ENCODE measurements around the gene NKX6-2. TPM values are rescaled to one million over a fixed set of nuclear protein-coding genes. Genes with fewer than 3 reads are reported as not detected.

The NKX6-2 gene
- total and polyA plus RNA-seq, 4 donors: 0.06 to 0.11 TPM; not detected in 2

DNA sequence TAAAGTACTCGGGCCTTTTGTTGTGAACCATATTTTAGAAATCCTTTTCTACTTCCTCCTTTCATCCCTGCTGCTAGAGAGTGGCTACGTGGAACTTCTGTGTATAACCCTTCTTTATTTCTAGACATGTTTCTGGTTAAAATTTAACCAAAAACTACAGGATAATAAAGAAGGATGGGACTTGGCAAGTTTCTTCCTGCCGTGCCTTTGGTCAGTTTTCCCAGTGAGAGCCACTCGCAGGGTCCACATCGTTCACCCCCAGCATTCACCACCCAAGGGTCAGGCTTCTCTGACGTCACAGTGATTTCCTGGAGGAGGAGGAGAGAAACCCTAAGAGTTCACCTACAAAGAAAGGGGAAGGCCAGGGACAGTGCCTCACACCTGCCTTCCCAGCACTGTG is 45.4 kb downstream of the NKX6-2 start:
- peaks cover 0 to 17% (median 1%) of the 10 kb centered on the region in 4 donors for H3K36me3 ChIP-seq (ENCODE audit: control insufficient read depth in 4 of 4, insufficient read depth in 4 of 4, low read length in 4 of 4)
- H3K9ac ChIP-seq (ENCODE audit: insufficient read depth in 1 of 2, low read length in 2 of 2): no peak overlapping the region
- H3K4me1 ChIP-seq (ENCODE audit: control insufficient read depth in 5 of 5, insufficient read depth in 5 of 5, low read length in 5 of 5): no peaks in the 10 kb centered on the region
- DNase-seq (no peak), ATAC-seq (ENCODE audit: insufficient read depth, low FRiP score) (no peak)
- no peak overlapping the region for H3K4me3 ChIP-seq
- H3K27ac ChIP-seq (ENCODE audit: low read depth in 1 of 2, low read length in 1 of 2): no peak overlapping the region
- H3K9me3 ChIP-seq (ENCODE audit: control insufficient read depth in 4 of 4, insufficient read depth in 3 of 4, low read length in 3 of 4): no peaks in the 10 kb centered on the region
- TF ChIP-seq CTCF (IDR thresholded peaks at IDR 0.05; ENCODE audit: control extremely low read depth, extremely low read depth): no peak
- H3K27me3 ChIP-seq (ENCODE audit: control insufficient read depth in 3 of 3, insufficient read depth in 3 of 3, low read length in 2 of 3): no peaks in the 10 kb centered on the region
- 79 to 82% methylated on average over 6 of the region's 6 CpGs for WGBS, 2 donors

DNA sequence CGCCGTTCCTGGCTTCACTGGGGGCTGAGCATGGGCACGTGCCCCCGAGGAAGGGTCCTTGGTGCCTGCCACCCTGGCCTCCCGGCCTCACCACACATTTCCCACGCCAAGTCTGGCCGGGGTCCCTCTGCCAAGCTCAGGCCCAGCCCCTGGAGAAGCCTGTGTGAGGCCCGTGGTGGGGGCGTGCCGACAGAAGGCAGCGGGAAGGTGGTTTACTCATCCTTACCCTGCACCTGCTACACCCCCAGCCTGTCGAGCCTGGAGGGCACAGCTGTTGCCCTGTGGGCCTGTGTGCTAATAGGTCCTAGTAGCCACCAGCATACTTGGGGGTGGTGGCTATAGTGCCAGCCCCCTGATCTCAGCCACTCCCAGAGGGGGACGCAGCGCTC is 46.7 kb downstream of the NKX6-2 start:
- Histone ChIP-seq H3K27me3 (ENCODE audit: control insufficient read depth in 3 of 3, insufficient read depth in 3 of 3, low read length in 2 of 3) (no peaks in the 10 kb centered on the region), H3K9me3 (ENCODE audit: control insufficient read depth in 4 of 4, insufficient read depth in 3 of 4, low read length in 3 of 4) (no peaks in the 10 kb centered on the region), H3K4me1 (ENCODE audit: control insufficient read depth in 5 of 5, insufficient read depth in 5 of 5, low read length in 5 of 5) (no peaks in the 10 kb centered on the region), H3K4me3 (no peak overlapping the region), H3K36me3 (ENCODE audit: control insufficient read depth in 4 of 4, insufficient read depth in 4 of 4, low read length in 4 of 4) (peaks cover 0 to 21% (median 1%) of the 10 kb centered on the region in 4 donors), H3K9ac (ENCODE audit: insufficient read depth in 1 of 2, low read length in 2 of 2) (no peak overlapping the region), H3K27ac (ENCODE audit: low read depth in 1 of 2, low read length in 1 of 2) (no peak overlapping the region)
- no peak for TF ChIP-seq CTCF (IDR thresholded peaks at IDR 0.05; ENCODE audit: control extremely low read depth, extremely low read depth)
- DNase-seq: no peak
- ATAC-seq (ENCODE audit: insufficient read depth, low FRiP score): no peak
- 89 to 96% methylated on average over 14 of the region's 14 CpGs for WGBS, 2 donors

- WGBS, 2 donors: 96% methylated on average over 25 of the region's 25 CpGs
- H3K27me3 ChIP-seq (ENCODE audit: control insufficient read depth in 3 of 3, insufficient read depth in 3 of 3, low read length in 2 of 3): no peaks in the 10 kb centered on the region
- no peak for DNase-seq
- H3K36me3 ChIP-seq (ENCODE audit: control insufficient read depth in 4 of 4, insufficient read depth in 4 of 4, low read length in 4 of 4): peaks cover 0 to 23% (median 1%) of the 10 kb centered on the region in 4 donors
- no peak overlapping the region for H3K27ac ChIP-seq (ENCODE audit: low read depth in 1 of 2, low read length in 1 of 2)
- no peak overlapping the region for H3K4me3 ChIP-seq
- TF ChIP-seq CTCF (IDR thresholded peaks at IDR 0.05; ENCODE audit: control extremely low read depth, extremely low read depth): no peak
- no peaks in the 10 kb centered on the region for H3K9me3 ChIP-seq (ENCODE audit: control insufficient read depth in 4 of 4, insufficient read depth in 3 of 4, low read length in 3 of 4)
- H3K4me1 ChIP-seq (ENCODE audit: control insufficient read depth in 5 of 5, insufficient read depth in 5 of 5, low read length in 5 of 5): no peaks in the 10 kb centered on the region
- H3K9ac ChIP-seq (ENCODE audit: insufficient read depth in 1 of 2, low read length in 2 of 2): no peak overlapping the region
- no peak for ATAC-seq (ENCODE audit: insufficient read depth, low FRiP score)
Measured at GRCh38 chr10:132738454-132739224, 47.3 kb downstream of the NKX6-2 start.

Measured in lung (tissue), 12 donors.